Stimulated activated CD8-positive, alpha-beta memory T cell treated with anti-CD3 and anti-CD28 coated beads, Interleukin-7, amount 100 ng/mL, for 4 hours (primary cell): ENCODE data around the gene TPPP.
"Not testable (repeated sequence)": the region's sequence is repeated elsewhere in the genome, so short reads cannot be mapped to it uniquely, and the experiment has no call there.

Source experiments
- DNase-seq, 2 donors: peaks; one replicate each; pipeline ENCODE4 v3.0.0-alpha.2; 2020; ENCODE audit warnings: low read depth in 2 of 2

The TPPP gene

DNA sequence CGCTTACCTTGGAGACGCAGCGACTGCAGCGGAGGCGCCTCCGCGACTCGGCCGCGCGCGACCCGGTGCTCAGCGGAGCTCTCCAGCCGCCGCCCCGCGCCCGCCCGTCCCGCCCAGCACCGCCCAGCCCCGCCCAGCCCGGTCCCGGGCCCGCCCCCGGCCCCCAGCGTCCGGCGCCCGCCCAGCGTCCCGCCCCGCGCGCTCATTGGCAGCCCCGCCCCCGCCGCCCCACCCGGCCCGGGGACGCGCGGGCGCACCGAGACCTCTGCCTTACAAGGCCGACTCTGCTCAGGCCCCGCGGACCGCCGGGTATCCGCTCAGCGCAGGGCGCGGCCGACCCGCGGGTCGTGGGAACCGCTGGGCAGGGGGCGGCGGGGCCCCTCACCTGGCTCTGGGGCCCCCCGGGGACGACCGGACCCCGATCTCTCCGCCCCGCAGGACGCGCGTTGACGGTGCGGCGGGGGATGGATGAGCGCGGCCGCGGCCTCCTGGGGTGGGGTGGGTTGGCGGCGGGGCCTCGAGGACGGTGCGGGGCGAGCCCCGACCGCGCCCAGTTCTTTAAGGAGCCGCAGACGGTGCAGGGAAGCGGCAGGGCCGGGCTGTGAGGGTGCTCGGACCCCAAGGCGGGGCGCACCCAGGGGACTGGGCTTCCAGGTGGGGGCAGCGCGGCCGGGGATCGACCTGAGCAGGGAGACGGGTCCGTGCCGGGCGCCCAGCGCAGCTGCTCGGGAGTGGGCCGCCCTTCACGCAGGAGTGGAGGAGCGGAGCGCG is at the start of gene TPPP:
TPPP (minus strand) TSS at position 82 of the 771 bp plus-strand sequence. CDS start 15,292 bp downstream, outside the sequence.
- DNase-seq, result peak; percentile 32 to 75

DNA sequence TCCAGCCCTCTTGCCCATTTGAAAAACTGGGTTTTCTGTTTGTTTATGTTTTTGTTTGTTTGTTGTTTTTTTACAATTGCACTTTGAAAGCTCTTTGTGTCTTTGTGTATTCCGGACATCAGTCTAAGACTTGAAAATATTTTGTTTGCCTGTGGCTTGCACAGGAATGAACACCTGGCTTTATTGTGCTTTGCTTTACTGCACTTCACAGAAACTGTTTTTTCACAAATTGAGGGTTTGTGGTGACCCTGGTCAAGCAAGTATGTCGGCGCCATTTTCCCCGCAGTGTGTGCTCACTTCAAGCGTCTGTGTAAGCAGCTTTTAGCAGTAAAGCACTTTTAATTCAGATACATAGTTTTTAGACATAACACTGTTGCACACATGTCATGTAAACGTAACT is 49.1 kb upstream of the TPPP start:
- not testable (repeated sequence) for DNase-seq

DNA sequence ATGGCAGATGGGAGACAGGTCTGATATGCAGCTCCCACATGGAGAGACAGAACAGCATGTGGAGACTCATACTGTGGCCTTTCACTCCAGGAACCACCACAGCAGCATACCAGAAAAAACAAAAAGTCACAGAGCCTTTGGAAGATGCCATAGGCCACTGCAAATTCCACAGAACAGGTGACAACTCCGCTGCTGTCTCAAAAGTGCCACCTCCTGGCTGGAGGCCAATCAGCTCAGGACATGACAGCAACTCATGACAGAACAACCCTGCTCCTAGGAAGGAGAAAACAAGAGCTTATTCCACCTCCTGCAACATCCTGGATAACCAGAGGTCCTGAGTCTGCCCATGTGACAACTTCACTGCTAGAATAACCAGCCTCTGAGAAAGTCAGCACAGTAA is 41.0 kb upstream of the TPPP start:
- not testable (repeated sequence) for DNase-seq

DNA sequence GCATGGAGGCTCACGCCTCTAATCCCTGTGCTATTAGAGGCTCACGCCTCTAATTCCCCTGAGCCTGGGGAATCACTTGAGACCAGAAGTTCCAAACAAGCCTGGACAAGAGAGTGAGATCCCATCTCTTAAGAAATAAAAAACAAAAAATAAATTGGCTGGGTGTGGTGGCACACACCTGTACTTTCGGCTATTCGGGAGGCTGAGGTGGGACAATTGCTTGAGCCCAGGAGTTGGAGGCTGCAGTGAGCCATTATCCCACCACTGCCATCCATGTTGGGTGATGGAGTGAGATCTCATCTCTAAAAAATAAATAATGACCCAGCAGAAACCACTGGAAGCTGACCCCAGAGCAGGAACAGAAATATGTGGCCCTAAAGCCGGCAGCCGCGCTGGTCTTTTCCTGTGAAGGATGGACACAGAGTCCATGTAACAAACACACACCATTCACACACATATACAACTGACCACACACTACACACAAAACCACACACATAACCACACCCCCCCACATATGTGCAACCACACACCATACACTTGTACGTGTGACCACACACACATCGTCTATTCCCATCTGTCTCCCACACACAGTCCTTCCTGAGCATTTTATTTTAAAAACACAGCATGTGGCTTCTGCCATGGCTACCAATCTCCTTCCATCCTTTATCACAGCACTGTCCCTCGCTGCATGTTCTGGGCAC is 39.8 kb upstream of the TPPP start:
- not testable (repeated sequence) for DNase-seq

DNA sequence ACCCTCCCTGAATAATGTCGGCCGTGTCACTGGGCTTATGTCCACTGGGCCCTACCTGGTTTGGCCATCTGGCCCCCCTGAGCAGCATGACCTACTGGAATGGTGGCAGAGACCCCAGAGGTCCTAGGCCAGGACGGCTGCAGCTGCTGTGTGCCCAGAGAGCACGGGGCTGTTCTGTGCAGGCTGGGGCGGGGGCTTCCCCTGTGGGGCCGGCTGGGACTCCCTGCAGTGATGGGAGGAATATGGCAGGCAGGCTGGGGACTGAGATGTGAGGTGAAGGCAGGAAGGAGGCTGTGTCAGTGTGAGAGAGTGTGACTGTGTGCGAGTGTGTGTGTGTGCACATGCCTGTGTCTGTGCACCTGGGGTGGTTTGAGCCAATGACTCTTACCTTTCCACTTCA is 36.1 kb upstream of the TPPP start:
- not testable (repeated sequence) for DNase-seq

DNA sequence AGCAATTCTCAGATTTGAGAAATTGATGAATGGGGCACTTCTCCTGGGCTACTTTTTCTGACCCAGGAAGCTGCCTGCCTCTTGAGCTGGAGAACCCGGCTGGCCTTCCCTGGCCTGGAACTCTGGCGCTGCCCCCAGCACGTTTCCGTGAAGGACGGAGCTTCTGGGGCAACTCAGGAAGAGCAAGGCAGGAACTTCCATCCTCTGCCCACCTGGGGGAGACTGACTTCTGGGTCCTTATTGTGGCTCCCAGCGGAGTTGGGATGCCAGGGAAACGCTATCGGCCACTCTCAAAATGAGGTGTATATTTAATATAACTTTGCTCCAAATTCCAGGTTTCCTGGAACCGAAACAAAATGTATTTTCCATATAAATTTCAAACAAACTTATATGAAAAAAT is 33.9 kb upstream of the TPPP start:
- DNase-seq, result not testable (repeated sequence)

DNA sequence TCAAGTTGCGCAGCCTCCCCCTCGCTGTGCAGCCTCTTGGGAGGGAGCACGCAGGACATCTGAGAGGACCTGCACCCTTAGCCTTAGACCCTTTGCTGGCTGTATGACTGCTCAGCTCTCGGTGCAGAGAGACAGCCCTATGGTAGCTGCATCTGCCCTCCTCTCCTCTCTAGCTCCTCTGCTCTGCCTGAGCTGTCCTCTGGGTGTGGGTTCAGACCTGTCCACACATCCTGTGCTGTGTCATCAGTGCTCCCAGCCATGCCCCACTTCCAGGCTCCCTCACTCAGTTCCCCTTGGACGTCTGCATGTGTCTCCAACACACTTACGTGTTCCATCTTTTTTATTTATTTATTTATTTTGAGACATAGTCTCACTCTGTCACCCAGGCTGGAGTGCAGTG is 30.7 kb upstream of the TPPP start:
- not testable (repeated sequence) for DNase-seq

DNA sequence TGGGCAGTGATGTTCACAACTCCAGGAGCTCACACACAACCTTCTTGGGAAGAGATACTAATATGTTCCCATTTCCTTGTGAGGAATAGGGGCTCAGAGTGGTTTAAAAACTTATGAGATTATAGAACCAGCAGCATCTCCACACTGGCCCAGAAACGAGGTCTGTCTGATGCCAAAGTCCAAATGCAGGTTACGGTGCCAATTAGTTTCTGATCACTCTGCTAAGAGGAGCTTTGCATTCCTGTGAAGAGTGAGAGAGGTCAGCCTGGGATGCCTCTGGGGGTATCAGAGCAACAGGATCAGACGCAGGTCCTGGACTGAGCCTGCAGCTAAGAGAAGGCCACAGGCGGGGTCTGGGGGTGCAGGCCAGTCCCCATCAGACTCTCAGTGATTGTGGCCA is 30.2 kb upstream of the TPPP start:
- DNase-seq, result not testable (repeated sequence)

DNA sequence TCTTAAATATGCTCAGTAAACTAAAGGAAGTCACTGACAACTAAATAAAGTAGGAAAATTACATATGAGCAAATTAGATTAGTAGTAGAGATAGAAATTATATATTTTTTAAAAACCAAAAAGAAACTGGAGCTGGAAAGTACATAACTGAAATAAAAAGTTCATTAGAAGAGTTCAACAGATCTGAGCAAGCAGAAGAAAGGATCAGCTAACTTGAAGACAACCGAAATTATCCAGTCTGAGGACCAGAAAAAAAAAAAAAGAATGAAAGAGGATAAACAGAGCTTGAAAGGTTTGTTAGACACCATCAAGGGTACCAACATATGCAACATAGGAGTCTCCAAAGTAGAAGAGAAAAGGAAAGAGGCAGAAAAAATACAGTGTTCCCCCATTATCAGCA is 26.2 kb upstream of the TPPP start:
- not testable (repeated sequence) for DNase-seq

DNA sequence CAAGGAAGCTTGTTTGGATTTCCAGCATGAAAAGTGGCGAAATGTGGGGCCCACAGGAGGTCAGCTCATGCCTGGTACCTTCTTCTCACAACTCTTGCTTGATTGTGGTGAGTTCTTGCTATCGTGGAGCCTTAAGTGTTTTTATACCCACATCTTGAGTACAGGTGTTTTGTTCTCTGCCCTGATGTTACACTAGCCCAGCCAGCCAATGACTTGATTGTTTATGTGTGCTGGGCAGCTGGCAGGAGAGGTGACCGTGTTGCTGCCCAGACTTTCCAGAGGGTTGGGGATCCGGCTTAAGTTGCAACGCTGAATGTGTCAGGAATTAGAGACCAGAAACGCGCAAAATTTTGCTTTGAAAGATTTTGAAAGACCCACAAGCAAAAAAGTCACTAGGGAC is 24.0 kb upstream of the TPPP start:
- DNase-seq, result no peak

DNA sequence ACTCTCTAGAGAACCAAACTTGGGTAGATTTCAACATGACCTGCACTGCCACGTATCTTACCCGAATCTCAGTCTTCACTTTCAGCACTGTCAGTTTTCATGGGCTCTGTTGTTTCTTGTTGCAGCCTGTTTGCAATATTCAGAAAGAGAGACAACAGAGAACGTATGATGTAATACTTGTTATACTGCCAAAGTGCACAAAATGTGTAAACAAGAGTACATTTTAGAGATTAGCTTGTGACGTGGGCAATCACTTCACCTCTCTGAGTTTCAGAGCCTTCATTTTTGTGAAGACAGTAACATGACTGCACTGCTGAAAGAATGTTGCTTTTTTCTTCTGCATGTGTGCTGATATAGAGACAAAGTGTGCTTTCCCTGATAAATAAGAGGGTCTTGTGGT is 23.6 kb upstream of the TPPP start:
- DNase-seq, result not testable (repeated sequence)

DNA sequence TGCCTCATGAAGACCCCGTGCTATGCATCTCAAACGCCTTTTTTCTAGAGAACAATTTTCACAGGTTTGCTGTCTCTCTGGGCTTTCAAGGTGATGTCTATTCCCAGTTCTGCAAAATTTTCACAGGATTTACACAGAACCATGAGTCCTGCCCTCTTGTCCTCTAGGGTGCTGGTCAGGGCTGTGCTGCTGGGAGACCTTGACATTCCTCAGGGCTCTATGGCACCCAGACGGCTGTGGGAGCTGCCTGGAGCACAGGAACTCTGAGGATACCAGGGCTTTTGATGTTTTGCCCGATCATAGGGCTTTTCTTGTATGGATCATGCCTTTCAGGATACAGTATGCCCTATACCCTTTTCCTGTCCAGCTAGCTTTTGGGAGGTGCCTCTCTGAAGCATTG is 22.5 kb upstream of the TPPP start:
- not testable (repeated sequence) for DNase-seq

DNA sequence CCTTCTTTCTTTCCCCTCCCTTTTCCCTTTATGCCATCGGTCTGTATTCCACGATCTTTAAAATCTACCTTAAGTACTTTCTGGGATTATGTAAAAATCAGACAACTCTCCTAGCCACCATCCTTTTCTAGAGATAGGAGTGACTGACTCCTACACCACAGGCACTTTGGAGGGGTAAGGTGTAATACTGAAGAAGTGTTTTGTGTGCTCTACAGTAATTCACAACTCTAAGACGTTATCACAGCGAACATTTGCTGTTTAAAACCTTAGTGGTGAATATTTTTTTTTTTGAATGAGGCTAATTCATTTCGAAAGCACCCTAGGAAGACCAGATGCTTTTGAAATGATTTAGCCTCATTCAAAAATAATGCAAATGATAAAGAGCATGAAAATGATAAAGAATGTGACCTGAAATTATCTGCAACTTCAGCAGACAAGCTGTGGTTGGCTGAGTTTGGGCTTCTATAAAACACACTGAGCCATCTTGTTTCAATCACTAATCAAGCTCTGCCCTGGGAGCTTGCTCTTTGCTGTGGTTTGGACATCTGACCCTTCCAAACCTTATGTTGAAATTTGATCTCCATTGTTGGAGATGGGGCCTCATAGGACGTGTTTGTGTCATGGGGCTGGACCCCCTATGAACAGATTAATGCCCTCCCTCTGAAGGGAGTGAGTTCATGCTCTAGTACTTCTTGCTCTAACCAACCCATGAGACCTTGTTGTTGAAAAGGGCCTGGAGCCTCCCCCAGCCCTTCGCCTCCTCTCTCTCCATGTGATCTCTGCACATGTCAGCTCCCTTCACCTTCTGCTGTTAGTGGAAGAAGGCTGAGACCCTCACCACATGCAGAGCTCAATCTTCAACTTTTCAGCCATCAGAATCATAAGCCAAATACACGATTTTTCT is 21.3 kb upstream of the TPPP start:
- DNase-seq, result not testable (repeated sequence)

DNA sequence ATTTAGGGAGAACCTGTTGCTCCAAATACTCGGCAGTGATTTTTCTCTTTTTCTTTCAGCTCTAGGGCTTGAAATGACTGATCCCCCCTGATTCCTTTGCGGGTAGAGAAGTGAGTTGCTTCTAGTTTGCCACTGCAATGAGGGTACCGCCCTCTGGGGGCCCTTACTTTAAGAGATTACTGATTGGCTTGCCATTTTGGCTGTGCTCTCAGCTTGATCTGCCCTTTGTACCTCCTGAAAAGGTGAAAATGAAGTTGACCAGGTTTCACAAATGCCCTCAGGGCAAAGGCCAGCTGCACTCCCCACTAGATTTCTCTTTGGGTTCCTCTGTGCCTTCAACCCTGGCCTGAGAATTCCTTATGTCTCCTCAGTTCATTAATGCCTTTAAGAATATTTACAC is 20.5 kb upstream of the TPPP start:
- DNase-seq, result not testable (repeated sequence)

DNA sequence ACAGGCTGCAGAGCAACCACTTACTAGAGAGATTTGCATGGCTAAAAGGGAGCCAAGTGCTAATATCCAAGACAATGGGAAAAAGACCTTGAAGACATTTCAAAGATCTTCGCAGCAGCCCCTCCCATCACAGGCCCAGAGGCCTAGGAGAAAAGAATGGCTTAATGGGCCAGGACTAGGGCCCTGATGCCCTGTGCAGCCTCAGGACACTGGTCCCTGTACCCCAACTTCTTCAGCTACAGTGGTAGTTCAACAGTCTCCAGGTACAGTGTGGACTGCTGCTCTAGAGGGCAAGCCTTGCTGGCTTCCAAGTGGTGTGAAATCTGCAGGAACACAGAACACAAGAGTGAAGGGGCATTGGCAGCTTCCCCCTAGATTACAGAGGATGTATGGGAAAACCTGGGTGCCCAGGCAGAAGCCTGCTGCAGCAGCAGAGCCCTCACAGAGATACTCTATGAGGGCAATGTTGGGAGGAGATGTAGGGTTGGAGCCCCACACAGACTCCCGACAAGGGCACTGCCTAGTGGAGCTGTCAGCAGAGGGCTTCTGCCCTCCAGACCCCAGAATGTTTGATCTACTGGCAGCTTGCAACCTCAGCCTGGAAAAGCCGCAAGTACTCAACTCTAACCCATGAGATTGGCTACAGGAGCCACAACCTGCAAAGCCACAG is 15.8 kb upstream of the TPPP start:
- DNase-seq, result not testable (repeated sequence)

DNA sequence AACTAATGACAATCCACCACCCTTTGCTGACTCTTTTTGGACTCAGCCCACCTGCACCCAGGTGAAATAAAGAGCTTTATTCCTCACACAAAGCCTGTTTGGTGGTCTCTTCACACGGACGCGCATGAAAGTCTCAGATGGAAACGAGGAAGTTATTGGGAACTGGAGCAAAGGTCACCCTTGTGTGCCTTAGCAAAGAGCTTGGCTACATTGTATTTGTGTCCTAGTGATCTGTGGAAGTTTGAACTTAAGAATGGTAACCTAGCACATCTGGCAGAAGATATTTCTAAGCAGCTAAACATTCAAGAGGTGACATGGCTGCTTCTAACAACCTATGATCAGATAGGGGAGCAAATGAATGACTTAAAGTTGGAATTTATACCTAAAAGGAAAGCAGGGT is 15.2 kb upstream of the TPPP start:
- not testable (repeated sequence) for DNase-seq

DNA sequence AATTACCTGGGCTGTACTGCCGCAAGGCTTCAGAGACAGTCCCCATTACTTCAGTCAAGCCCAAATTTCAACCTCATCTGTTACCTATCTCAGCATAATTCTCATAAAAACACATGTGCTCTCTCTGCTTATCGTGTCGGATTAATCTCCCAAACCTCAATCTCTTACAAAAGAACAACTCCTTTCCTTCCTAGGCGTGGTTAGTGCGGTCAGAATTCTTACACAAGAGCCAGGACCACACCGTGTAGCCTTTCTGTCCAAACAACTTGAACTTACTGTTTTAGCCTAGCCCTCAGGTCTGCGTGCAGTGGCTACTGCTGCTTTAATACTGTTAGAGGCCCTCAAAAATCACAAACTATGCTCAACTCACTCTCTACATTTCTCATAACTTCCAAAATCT is 13.0 kb upstream of the TPPP start:
- DNase-seq, result not testable (repeated sequence)

DNA sequence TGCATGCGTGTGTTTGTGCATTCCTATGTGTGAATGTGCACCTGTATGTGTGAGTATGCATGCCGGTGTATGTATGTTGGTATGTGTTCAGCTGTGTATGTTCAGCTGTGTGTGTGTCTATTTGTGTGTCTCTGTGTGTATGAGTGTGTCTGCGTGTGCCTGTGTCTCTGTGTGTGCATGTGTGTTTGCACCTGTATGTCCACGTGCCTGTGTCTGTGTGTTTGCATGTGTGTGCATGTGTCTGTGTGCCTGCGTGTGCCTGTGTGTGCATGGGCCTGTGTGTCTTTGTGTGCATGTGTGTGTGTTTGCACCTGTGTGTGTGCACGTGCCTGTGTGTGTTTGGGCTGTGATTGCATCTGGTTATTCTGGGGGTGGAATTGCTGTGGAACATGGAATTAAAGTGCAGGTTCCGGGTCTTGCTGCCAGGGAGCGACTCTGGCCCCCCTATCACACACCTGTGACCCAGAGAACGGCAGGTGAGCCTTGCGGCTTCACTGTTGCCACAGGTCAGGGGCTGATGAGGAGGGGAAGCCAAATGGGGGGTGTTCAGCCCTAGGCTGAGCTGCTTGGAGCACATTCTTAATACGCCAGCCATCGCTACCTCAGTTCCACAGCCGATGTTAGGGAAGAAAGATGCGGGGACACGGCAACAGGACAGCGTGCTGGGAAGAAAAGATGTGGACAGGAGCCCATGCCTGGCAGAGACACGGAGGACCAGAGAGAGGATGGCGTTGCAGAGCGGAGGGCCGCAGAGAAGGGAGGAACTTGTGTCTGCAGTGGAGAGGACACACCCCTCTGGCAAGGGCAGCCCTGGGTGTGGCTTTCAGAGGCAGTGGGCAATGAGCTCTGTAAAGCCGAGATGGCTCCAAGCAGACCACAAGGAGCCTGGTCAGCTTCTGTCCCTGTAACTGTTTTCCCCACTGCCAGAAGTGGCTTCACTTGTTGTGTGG is 3.9 kb upstream of the TPPP start:
- not testable (repeated sequence) for DNase-seq

DNA sequence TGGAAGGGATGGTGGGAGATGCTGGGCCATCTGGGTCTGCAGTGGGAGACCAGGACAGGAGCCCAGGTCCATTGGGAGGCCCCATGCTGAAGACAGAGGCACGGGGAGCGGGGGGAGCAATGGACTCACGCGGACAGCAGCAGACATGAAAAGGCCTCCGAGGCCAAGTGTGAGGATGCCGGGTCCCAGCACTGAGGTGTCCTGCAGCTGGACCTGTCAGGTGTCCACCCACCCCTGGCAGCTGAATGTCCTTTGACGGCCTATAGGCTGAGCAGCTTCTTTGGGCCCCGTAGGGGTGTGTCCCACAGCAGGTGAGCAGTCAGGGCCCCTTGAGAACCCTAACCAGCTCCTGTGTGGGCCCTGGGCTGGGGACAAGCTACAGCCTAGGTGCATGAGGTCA is 3.0 kb upstream of the TPPP start:
- not testable (repeated sequence) for DNase-seq

DNA sequence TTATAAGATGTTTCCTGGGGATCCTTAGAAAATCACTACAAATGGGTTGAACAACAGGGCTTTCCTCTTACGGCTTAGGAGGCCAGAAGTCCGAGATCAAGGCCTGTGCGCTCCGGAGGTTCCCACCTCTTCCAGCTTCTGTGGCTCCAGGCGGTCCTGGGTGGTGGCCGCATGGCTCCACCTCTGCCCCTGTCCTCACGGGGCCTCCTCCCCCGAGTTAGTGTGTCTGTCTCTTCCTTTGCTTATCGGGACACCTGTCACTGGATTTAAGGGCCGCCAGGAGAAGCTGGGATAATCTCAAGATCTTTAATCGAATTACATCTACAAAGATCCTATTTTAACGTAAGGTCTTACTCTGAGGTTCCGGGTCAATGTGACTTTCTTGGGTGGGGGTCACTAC is 2.3 kb upstream of the TPPP start:
- not testable (repeated sequence) for DNase-seq
